HepG2 (cell line): ENCODE data around the gene PSMB3.

ENCODE experiments used
- CBX2 ChIP-seq, 2 experiments: fragments of 200-600 bp in 1 of 2; sonication (generic); formaldehyde crosslinking in 1 of 2; IDR thresholded peaks; 2 replicates each; pipeline versions ENCODE4 v1.7.0 to v1.8.1; 2018 to 2022; ENCODE audit warnings: low read depth in 2 of 2, low read length in 1 of 2, mild to moderate bottlenecking in 1 of 2, missing genetic modification reagents in 1 of 2
- IKZF1 ChIP-seq: fragments of 450-650 bp; IDR thresholded peaks from 2 replicates; pipeline ENCODE4 v1.7.1; 2016
- MAF1 ChIP-seq: sonication (generic); formaldehyde crosslinking; IDR thresholded peaks from 2 replicates; pipeline ENCODE4 v1.5.0; 2020; ENCODE audit warnings: missing genetic modification reagents, borderline replicate concordance
- RNF2 ChIP-seq: fragments of 450-650 bp; conservative IDR thresholded peaks from 2 replicates; pipeline ENCODE4 v1.6.1; 2016; ENCODE audit warnings: low read depth
- ZNF10 ChIP-seq: sonication (generic); formaldehyde crosslinking; IDR thresholded peaks from 2 replicates; pipeline ENCODE4 v1.4.0; 2020; ENCODE audit warnings: mild to moderate bottlenecking, low read depth, missing genetic modification reagents, borderline replicate concordance
- TF ChIP-seq, protein P1 (sequence below): sonication (generic); formaldehyde crosslinking; IDR thresholded peaks from 2 replicates; pipeline ENCODE4 v1.4.0; 2020; ENCODE audit warnings: missing genetic modification reagents

DNA sequence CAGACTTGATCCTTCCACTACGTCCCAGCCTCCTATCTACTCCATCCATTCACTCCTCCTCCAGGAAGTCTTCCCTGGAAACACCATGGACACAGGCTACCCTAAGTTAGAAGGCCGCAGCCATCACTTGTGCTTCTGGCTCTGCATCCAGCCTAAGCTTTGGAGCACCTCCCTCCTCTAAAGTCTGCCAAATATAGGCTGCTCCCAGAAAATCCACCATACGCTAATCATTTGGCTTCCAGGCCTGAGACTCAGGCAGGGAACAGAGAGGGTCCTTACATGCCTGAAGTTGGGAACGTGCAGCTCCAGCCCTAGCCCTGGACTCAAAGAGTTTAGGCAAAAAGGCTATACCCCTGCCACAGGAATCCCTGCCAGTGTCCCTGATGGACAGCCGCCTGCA lies 11.1 kb upstream of the PSMB3 start:
- TF ChIP-seq ZNF10 (CRISPR knock-in tag), result no peak
- no peak for TF ChIP-seq MAF1 (CRISPR knock-in tag)
- TF ChIP-seq CBX2 (IDR thresholded peaks at IDR 0.05; ENCODE audit: low read depth, low read length), result no peak
- TF ChIP-seq CBX2 (CRISPR knock-in tag; IDR thresholded peaks at IDR 0.05; ENCODE audit: low read depth), result no peak
- TF ChIP-seq, protein P1, sequence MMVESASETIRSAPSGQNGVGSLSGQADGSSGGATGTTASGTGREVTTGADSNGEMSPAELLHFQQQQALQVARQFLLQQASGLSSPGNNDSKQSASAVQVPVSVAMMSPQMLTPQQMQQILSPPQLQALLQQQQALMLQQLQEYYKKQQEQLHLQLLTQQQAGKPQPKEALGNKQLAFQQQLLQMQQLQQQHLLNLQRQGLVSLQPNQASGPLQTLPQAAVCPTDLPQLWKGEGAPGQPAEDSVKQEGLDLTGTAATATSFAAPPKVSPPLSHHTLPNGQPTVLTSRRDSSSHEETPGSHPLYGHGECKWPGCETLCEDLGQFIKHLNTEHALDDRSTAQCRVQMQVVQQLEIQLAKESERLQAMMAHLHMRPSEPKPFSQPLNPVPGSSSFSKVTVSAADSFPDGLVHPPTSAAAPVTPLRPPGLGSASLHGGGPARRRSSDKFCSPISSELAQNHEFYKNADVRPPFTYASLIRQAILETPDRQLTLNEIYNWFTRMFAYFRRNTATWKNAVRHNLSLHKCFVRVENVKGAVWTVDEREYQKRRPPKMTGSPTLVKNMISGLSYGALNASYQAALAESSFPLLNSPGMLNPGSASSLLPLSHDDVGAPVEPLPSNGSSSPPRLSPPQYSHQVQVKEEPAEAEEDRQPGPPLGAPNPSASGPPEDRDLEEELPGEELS (CRISPR knock-in tag), result no peak
- TF ChIP-seq RNF2, result no peak
- no peak for TF ChIP-seq IKZF1
